GM23248 (cell line): ENCODE results near the gene SNRNP200. TPM values are rescaled to one million over a fixed set of nuclear protein-coding genes. Genes with fewer than 3 reads are reported as not detected.

Experiments
- DNase-seq: peaks from one replicate; pipeline ENCODE4 v3.0.0-alpha.2; 2015
- H2AFZ ChIP-seq: fragments of 200-600 bp; sonication (generic); 2 replicates; pipeline ENCODE4 v1.6.1; 2016; ENCODE audit warnings: antibody characterized with exemption
- H3F3A ChIP-seq: fragments of 200-600 bp; sonication (generic); 2 replicates; pipeline ENCODE4 v1.6.1; 2016; ENCODE audit warnings: mild to moderate bottlenecking, antibody characterized with exemption, mixed run types; ENCODE audit not compliant: insufficient read depth
- H3K27ac ChIP-seq: fragments of 200-600 bp; sonication (generic); 2 replicates; pipeline ENCODE4 v1.5.1; 2016; ENCODE audit warnings: mild to moderate bottlenecking
- H3K27me3 ChIP-seq: fragments of 200-600 bp; sonication (generic); replicated peaks from 2 replicates; pipeline ENCODE4 v1.6.1; 2016; ENCODE audit warnings: mild to moderate bottlenecking; ENCODE audit not compliant: insufficient read depth
- H3K36me3 ChIP-seq: fragments of 200-600 bp; sonication (generic); 2 replicates; pipeline ENCODE4 v1.6.1; 2016; ENCODE audit warnings: low read depth, mild to moderate bottlenecking
- H3K4me1 ChIP-seq: fragments of 200-600 bp; sonication (generic); 2 replicates; pipeline ENCODE4 v1.6.1; 2016; ENCODE audit warnings: mild to moderate bottlenecking; ENCODE audit not compliant: insufficient read depth
- H3K4me2 ChIP-seq: fragments of 200-600 bp; sonication (generic); one replicate; pipeline ENCODE4 v1.6.1; 2016; ENCODE audit warnings: mild to moderate bottlenecking; ENCODE audit not compliant: unreplicated experiment
- H3K4me3 ChIP-seq: fragments of 200-600 bp; sonication (generic); 2 replicates; pipeline ENCODE4 v1.5.1; 2016; ENCODE audit warnings: mild to moderate bottlenecking
- H3K79me2 ChIP-seq: fragments of 200-600 bp; sonication (generic); 2 replicates; pipeline ENCODE4 v1.6.1; 2016; ENCODE audit warnings: mild to moderate bottlenecking; ENCODE audit not compliant: insufficient read depth
- H3K9ac ChIP-seq: fragments of 200-600 bp; sonication (generic); 2 replicates; pipeline ENCODE4 v1.6.1; 2016; ENCODE audit warnings: mild to moderate bottlenecking
- H3K9me2 ChIP-seq: fragments of 200-600 bp; sonication (generic); 2 replicates; pipeline ENCODE4 v1.6.1; 2016; ENCODE audit warnings: mixed run types, mild to moderate bottlenecking, moderate library complexity; ENCODE audit not compliant: insufficient read depth
- H3K9me3 ChIP-seq: fragments of 200-600 bp; sonication (generic); one replicate; pipeline ENCODE4 v1.6.1; 2017; ENCODE audit warnings: low read depth
- H4K20me1 ChIP-seq: fragments of 200-600 bp; sonication (generic); 2 replicates; pipeline ENCODE4 v1.6.0; 2016; ENCODE audit not compliant: insufficient read depth
- EZH2 ChIP-seq: fragments of 200-600 bp; sonication (generic); IDR thresholded peaks from 2 replicates; pipeline ENCODE4 v1.6.1; 2018; ENCODE audit warnings: antibody characterized with exemption, mild to moderate bottlenecking; ENCODE audit not compliant: insufficient read depth, poor library complexity, severe bottlenecking
- EZH2phosphoT487 ChIP-seq: fragments of 200-600 bp; sonication (generic); IDR thresholded peaks from 2 replicates; pipeline ENCODE4 v1.6.1; 2018; ENCODE audit warnings: antibody characterized with exemption, moderate library complexity, mild to moderate bottlenecking, low read depth; ENCODE audit not compliant: insufficient read depth
- WGBS, 2 experiments: methylation state at CpG; one replicate each; pipeline ENCODE4 v1.1.6; 2015 to 2017; ENCODE audit warnings: low lambda C conversion rate in 2 of 2, low coverage in 1 of 2; ENCODE audit errors: missing lambda C conversion rate in 2 of 2; 5-methylcytosine and 5-hydroxymethylcytosine counted together
- in situ Hi-C: fragments of 300-500 bp; cut with MboI; formaldehyde crosslinking; loops from 2 replicates; pipeline ENCODE4 v1.15.0; 2020
- polyA plus RNA-seq: library from polyadenylated mRNA; unstranded; fragments of >200 nt; fragmentation: Nextera tagmentation; extraction: Ambion mirVana; gene quantifications from 2 replicates; pipeline ENCODE4 v1.2.1, GENCODE V29; 2016
- total RNA-seq: library from RNA; depleted of rRNA; stranded (reverse); fragments of >200 nt; shearing (Covaris generic); gene quantifications from 2 replicates; pipeline ENCODE4 v1.2.3, GENCODE V29; 2014; rRNA removed

Gene SNRNP200
- total RNA-seq: 30.6 and 34.2 TPM in 2 replicates
- 40.5 and 41.8 TPM in 2 replicates for polyA plus RNA-seq

DNA sequence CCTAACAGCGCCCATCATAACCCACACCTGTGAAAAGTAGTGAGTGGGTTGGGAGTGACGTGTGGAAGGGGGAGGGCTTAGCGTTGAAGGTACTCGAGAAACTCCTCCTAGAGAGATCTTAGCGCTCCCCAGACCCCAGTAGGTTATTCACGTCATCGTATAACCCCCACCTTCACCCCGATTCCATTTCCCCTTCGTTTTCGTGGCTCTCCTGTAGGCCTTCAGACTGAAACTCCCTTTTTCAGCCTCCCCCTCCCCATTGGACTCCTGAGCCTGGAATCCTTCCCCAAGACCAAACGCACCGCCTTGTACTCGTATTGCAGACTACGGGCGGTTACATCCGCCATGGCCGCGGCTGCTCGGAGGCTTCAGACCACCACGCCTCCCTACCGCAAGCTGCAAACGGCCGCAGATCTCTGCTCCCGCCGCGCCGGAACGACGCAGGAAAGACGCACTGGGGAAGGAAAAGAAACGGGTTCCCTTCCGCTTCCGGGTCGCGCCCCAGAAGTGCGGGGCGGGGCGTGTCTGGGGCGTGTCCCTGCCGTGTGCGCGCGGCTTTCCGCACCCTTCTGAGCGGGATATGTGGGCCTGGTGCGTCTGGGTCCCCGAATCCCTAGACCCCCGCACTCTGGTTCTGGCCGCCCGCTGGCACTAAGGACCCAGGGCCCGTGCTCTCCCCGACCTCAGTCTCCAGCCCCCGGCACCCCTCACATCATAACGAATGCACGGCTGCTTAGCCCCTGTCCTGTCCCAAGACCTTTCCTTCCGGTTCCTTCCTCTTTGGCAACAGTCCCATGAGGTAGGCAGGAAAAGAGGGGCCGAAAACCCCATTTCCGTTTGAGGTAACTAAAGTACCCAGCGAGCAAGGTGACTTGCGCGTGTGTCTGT is at the start of gene SNRNP200:
Gene SNRNP200 (minus strand): TSS at position 456 of the 888 bp plus-strand sequence. CDS start 109 bp downstream, at position 347.
- WGBS, 2 experiments: 1 to 2% methylated on average over 44 to 60 of the region's 61 CpGs
- TF ChIP-seq EZH2 (no peak), EZH2phosphoT487 (no peak)
- Histone ChIP-seq H3K27me3 (no peaks in the 10 kb centered on the region), H3K9me2 (no peaks in the 10 kb centered on the region), H4K20me1 (no peaks in the 10 kb centered on the region), H3K4me2 (peak within 1 kb of the TSS; percentile 94), H3K9ac (peak within 1 kb of the TSS; percentile 88), H3K27ac (peak within 1 kb of the TSS; percentile 38), H3K4me1 (peaks cover 15% of the 10 kb centered on the region), H3K36me3 (peaks cover 30% of the 10 kb centered on the region), H3K4me3 (peak within 1 kb of the TSS; percentile 97), H3K79me2 (peaks cover 55% of the 10 kb centered on the region), H3F3A (no peaks in the 10 kb centered on the region), H3K9me3 (no peaks in the 10 kb centered on the region), H2AFZ (peak within 1 kb of the TSS; percentile 86)
- in situ Hi-C loops: no loop called here
- peak; percentile 94 for DNase-seq

DNA sequence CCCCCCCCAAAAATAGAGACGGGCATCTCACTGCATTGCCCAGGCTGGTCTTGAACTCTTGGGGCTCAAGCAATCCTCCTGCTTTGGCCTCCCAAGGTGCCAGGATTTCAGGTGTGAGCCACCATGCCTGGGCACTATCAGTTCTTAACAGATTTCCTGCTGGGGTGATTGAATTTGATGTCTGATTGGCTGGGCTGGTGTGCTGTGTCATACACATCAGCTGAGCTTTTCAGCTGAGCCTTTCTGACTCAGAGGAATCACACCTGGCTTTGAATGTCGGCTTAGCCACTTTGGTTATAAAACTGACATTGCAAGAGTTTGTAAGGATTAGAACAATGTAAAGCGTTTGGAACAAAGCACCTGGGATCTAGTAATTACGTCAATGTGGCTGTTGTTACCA is 49.1 kb upstream of the SNRNP200 start:
- no peaks in the 10 kb centered on the region for H3K9me2 ChIP-seq
- H2AFZ ChIP-seq: no peak overlapping the region
- no peaks in the 10 kb centered on the region for H4K20me1 ChIP-seq
- TF ChIP-seq EZH2phosphoT487 (no peak), EZH2 (no peak)
- H3K9me3 ChIP-seq: no peaks in the 10 kb centered on the region
- H3K4me3 ChIP-seq: no peak overlapping the region
- WGBS, 2 experiments: 95 to 99% methylated on average over 4 of the region's 4 CpGs
- no peaks in the 10 kb centered on the region for H3K36me3 ChIP-seq
- H3K27ac ChIP-seq: no peak overlapping the region
- H3K79me2 ChIP-seq: no peaks in the 10 kb centered on the region
- no peak overlapping the region for H3K4me2 ChIP-seq
- H3F3A ChIP-seq: peaks cover 14% of the 10 kb centered on the region
- DNase-seq: no peak
- H3K4me1 ChIP-seq: peaks cover 16% of the 10 kb centered on the region
- in situ Hi-C loops: no loop called here
- H3K9ac ChIP-seq: no peak overlapping the region
- no peaks in the 10 kb centered on the region for H3K27me3 ChIP-seq

DNA sequence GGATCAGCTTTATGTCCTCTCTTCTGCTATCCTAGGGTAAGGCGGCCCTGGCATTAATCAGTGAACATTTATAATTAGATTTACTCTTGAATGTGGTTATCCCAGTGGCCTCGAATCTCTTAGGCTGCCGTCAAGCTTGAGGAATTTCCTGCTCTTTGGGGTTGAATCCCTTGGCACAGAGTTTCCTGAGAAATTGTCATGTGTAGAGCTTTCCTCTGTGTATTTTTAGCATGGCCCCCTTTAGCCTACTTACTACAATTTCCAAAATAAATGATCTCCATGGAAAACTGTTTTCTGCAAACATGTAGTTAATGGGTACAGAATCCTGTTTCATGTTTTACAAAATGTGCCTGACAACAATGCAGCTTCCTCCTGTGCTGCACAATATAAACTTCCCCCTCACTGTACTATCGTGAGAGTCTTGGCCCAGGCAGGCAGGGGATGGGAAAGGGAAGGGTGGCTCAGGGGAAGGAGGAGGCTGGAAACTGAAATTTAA is 48.3 kb upstream of the SNRNP200 start:
- Histone ChIP-seq H3K36me3 (no peaks in the 10 kb centered on the region), H3K79me2 (no peaks in the 10 kb centered on the region), H4K20me1 (no peaks in the 10 kb centered on the region), H3K4me1 (peaks cover 16% of the 10 kb centered on the region), H3K4me3 (peak overlapping the region; percentile 19), H3K27ac (peak overlapping the region; percentile 76), H3K27me3 (no peaks in the 10 kb centered on the region), H3K9me3 (no peaks in the 10 kb centered on the region), H3K9ac (peak overlapping the region; percentile 45; the same call in 1 of the 2 replicates), H2AFZ (peak overlapping the region; percentile 43), H3F3A (peaks cover 14% of the 10 kb centered on the region), H3K9me2 (no peaks in the 10 kb centered on the region), H3K4me2 (peak overlapping the region; percentile 34)
- in situ Hi-C loops: no loop called here
- peak; percentile 84 for DNase-seq
- TF ChIP-seq EZH2phosphoT487 (no peak), EZH2 (no peak)
- 16 to 22% methylated on average over 4 of the region's 4 CpGs for WGBS, 2 experiments

DNA sequence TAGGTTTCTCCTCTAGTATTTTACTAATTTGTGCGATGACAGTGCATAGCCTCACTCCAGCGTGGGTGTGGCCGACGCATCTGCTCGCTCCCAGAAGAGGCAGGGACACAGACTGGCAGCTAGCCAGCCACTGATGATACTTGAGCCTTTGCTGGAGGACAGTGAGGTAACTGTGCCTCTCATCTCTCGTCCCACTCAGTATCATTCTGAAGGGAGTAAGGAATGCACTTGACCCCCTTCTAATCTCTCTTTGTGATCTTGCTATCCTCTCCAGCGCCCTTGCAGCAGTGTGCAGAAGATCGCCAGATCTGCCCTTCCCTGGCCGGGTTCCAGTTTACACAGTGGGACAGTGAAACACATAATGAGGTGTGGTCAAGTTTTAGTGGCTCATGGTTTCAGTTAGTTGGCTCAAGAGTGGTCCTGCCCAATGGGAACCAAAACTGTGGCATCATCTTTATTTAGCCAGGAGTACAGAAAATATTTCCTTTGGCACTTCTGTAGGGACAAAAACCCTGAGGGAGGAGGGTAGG is 47.8 kb upstream of the SNRNP200 start:
- H3K4me2 ChIP-seq: peak overlapping the region; percentile 34
- H3K27ac ChIP-seq: peak overlapping the region; percentile 76
- peak overlapping the region; percentile 43; the same call in 1 of the 2 replicates for H2AFZ ChIP-seq
- DNase-seq: peak; percentile 89
- in situ Hi-C loops: no loop called here
- no peaks in the 10 kb centered on the region for H4K20me1 ChIP-seq
- peak overlapping the region; percentile 45; the same call in 1 of the 2 replicates for H3K9ac ChIP-seq
- peak overlapping the region; percentile 19 for H3K4me3 ChIP-seq
- TF ChIP-seq EZH2: no peak
- TF ChIP-seq EZH2phosphoT487: no peak
- H3K4me1 ChIP-seq: peaks cover 16% of the 10 kb centered on the region
- WGBS, 2 experiments: 35 to 39% methylated on average over 9 of the region's 9 CpGs
- H3K27me3 ChIP-seq: no peaks in the 10 kb centered on the region
- peaks cover 14% of the 10 kb centered on the region for H3F3A ChIP-seq
- no peaks in the 10 kb centered on the region for H3K79me2 ChIP-seq
- no peaks in the 10 kb centered on the region for H3K36me3 ChIP-seq
- no peaks in the 10 kb centered on the region for H3K9me3 ChIP-seq
- H3K9me2 ChIP-seq: no peaks in the 10 kb centered on the region
